Kidney (tissue), 14 donors: Measurements from ENCODE around the gene ASB6. TPM values are rescaled to one million over a fixed set of nuclear protein-coding genes. Genes with fewer than 3 reads are reported as not detected.

Source experiments
- DNase-seq, 5 donors: peaks; one replicate each; pipeline ENCODE4 v3.0.0-alpha.2; 2013 to 2020
- FAIRE-seq: peaks from 2 replicates; lab custom pipeline; 2012; peaks lifted over from hg19 to GRCh38; lab: Jason Lieb, UNC
- H3K27ac ChIP-seq, 2 donors: one replicate each; pipeline ENCODE4 v1.7.0; 2013; ENCODE audit warnings: low read depth in 2 of 2, low read length in 2 of 2, inconsistent platforms in 1 of 2
- H3K27me3 ChIP-seq: one replicate; pipeline ENCODE4 v1.7.1; 2013; ENCODE audit warnings: low read length, inconsistent platforms; ENCODE audit not compliant: control insufficient read depth, insufficient read depth
- H3K36me3 ChIP-seq, 3 donors: one replicate each; pipeline versions ENCODE4 v1.7.0 to v1.7.1; 2013; ENCODE audit warnings: low read length in 3 of 3, control low read depth in 1 of 3, inconsistent platforms in 1 of 3; ENCODE audit not compliant: insufficient read depth in 3 of 3, control insufficient read depth in 2 of 3
- H3K4me1 ChIP-seq, 3 donors: one replicate each; pipeline versions ENCODE4 v1.7.0 to v1.7.1; 2013; ENCODE audit warnings: low read length in 3 of 3, inconsistent platforms in 1 of 3, low read depth in 1 of 3; ENCODE audit not compliant: control insufficient read depth in 2 of 3, insufficient read depth in 2 of 3
- H3K4me3 ChIP-seq, 3 donors: one replicate each; pipeline versions ENCODE4 v1.7.0 to v1.8.1; 2013; ENCODE audit warnings: low read length in 3 of 3, control low read depth in 1 of 3, inconsistent platforms in 1 of 3
- H3K9ac ChIP-seq, 3 donors: one replicate each; pipeline versions ENCODE4 v1.7.0 to v1.7.1; 2013; ENCODE audit warnings: low read length in 3 of 3, control low read depth in 1 of 3, inconsistent platforms in 1 of 3
- H3K9me3 ChIP-seq, 3 donors: one replicate each; pipeline versions ENCODE4 v1.7.0 to v1.7.1; 2013; ENCODE audit warnings: low read length in 3 of 3, control low read depth in 1 of 3, inconsistent platforms in 1 of 3; ENCODE audit not compliant: control insufficient read depth in 2 of 3, insufficient read depth in 1 of 3
- intact Hi-C: fragments of 100-400 bp; cut with DNase I; formaldehyde crosslinking; loops from one replicate; pipeline ENCODE4 v1.11.1; 2022
- polyA plus RNA-seq: library from polyadenylated mRNA; stranded (reverse); fragments of 350-450 nt; fragmentation: Illumina TruSeq; extraction: RNeasy Lipid Tissue Mini Kit (QIAGEN cat#74804); gene quantifications from one replicate; pipeline ENCODE4 v1.2.3, GENCODE V29; 2014; ENCODE audit warnings: low read depth, low replicate concordance; ENCODE audit not compliant: insufficient read depth
- total RNA-seq: library from RNA; stranded (reverse); fragmentation: NEBNext Ultra II Directional; extraction: Animal tissue kit (Norgen Biotek cat#: 25700); gene quantifications from one replicate; pipeline ENCODE4 v1.2.1, GENCODE V29; 2021
- TF ChIP-seq, protein P1 (sequence below): IDR thresholded peaks from 3 replicates; pipeline ENCODE4 v1.5.1; 2012; ENCODE audit warnings: mild to moderate bottlenecking, moderate library complexity, borderline replicate concordance; ENCODE audit not compliant: insufficient read depth; ENCODE audit errors: extremely low read depth
- donor health status: control.
- donor health status: control.
- donor health status: control.
- donor health status: control.
- donor health status: control.
- donor health status: DM: yes; HTN: yes; CAD: no.
- donor health status: Normal renal cell carcinoma (clear cell type).

The ASB6 gene
- total and polyA plus RNA-seq, 2 donors from 2014 or later = 18.1 to 22.5 TPM

DNA sequence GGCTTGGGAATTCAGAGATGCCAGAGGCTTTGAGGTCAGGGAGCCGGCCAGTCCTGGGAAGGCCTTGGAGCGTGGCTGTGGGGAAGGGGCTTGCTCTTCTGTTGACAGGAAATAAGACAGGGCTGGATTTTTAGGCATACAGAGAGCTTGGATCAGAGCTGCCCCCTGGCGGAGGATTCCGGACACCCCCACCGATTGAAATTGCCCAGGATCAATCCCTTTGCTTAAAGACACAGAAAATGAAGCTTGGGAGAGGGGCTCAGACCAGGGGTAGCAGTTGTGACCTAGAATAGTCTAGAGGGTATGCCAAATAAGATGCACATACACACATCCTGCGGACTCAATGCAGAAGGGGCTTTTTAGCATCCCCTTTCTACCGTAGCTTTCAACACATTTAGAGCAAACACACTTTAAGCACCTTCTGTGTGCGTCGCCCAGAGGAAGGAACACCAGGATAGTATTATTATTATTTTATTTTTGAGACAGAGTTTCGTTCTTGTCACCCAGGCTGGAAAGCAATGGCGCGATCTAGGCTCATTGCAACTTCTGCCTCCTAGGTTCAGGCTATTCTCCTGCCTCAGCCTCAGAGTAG lies 17.7 kb downstream of the ASB6 start:
- TF ChIP-seq, protein P1, sequence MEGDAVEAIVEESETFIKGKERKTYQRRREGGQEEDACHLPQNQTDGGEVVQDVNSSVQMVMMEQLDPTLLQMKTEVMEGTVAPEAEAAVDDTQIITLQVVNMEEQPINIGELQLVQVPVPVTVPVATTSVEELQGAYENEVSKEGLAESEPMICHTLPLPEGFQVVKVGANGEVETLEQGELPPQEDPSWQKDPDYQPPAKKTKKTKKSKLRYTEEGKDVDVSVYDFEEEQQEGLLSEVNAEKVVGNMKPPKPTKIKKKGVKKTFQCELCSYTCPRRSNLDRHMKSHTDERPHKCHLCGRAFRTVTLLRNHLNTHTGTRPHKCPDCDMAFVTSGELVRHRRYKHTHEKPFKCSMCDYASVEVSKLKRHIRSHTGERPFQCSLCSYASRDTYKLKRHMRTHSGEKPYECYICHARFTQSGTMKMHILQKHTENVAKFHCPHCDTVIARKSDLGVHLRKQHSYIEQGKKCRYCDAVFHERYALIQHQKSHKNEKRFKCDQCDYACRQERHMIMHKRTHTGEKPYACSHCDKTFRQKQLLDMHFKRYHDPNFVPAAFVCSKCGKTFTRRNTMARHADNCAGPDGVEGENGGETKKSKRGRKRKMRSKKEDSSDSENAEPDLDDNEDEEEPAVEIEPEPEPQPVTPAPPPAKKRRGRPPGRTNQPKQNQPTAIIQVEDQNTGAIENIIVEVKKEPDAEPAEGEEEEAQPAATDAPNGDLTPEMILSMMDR = peak; percentile 56
- Histone ChIP-seq H3K27ac (no peak overlapping the region), H3K4me1 (peaks cover 0 to 24% (median 4%) of the 10 kb centered on the region in 3 donors), H3K36me3 (no peaks in the 10 kb centered on the region), H3K9me3 (no peaks in the 10 kb centered on the region), H3K27me3 (no peaks in the 10 kb centered on the region), H3K9ac (no peak overlapping the region), H3K4me3 (no peak overlapping the region)
- DNase-seq (peak in 2 of 5 donors; percentile 68 to 72), FAIRE-seq (no peak)
- intact Hi-C loops = no loop called here

- Histone ChIP-seq H3K4me1 (peaks cover 0 to 18% (median 4%) of the 10 kb centered on the region in 3 donors), H3K36me3 (no peaks in the 10 kb centered on the region), H3K27me3 (no peaks in the 10 kb centered on the region), H3K9me3 (no peaks in the 10 kb centered on the region), H3K9ac (no peak overlapping the region), H3K27ac (no peak overlapping the region), H3K4me3 (no peak overlapping the region)
- FAIRE-seq (no peak), DNase-seq (no peak)
- TF ChIP-seq, protein P1 = no peak
- intact Hi-C loops = no loop called here
Observed at GRCh38 chr9:129623331-129623730, 18.6 kb downstream of the ASB6 start.

GRCh38 chr9:129620669-129621295 lies 21.2 kb downstream of the ASB6 start, which contains the start of gene C9orf50:
Gene C9orf50, minus strand, starts transcription at chr9:129621101. Its CDS starts 527 bp downstream, at chr9:129620574.
- Histone ChIP-seq H3K27ac (no peak within 1 kb of the TSS), H3K4me3 (peak within 1 kb of the TSS; percentile 14 to 59 (median 38)), H3K27me3 (no peaks in the 10 kb centered on the region), H3K9me3 (no peaks in the 10 kb centered on the region), H3K9ac (peak within 1 kb of the TSS in 2 of 3 donors; percentile 24 to 58), H3K4me1 (peaks cover 0 to 5% (median 4%) of the 10 kb centered on the region in 3 donors), H3K36me3 (no peaks in the 10 kb centered on the region)
- intact Hi-C loops = no loop called here
- FAIRE-seq = no peak
- TF ChIP-seq, protein P1 = no peak
- DNase-seq = no peak
